GM21737 (cell line): Measurements from ENCODE around the gene AVEN.

Experiments
- ATAC-seq: cut with Tn5 transposase; IDR thresholded peaks from one replicate; pipeline ENCODE4 v1.9.1; 2021; ENCODE audit warnings: mild to moderate bottlenecking, moderate library complexity; ENCODE audit not compliant: unreplicated experiment

The AVEN gene

DNA sequence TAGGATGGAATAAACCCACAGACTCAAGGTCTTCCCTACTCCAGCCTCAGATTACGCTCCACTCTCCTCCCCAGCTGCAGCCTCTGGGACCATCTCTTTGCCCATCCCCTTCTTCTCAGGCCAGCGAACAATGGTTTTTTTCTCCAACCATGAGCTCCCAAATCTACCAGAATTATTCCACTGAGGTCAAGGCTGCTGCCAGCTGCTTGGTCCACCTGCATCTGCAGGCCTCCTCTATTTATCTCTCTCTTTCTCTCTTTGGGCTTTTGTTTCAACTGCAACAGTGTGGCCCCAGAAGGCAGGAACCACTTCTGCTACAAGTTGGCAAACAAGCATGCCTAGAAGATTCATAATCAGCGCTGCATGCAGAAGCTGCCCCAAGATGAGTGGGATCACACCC, 51.6 kb downstream of the AVEN start:
- ATAC-seq, result no peak

DNA sequence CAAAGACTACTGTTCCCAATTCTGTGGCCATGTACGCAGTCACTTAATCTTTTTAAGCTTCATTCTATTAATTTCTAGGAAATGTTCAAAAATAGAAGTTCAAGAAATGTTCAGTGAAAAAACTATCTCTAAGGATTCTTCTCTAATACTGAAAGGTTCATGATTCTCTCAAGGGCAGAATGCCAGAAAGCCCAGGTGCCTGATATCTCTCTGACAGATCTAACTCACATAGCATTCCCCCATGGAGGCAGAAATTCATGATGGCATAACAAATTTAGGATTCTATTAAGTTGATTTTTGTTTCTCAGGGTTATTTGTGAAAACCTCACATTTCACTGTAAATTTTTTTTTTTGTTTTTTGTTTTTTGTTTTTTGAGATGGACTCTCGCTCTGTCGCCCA, 53.3 kb downstream of the AVEN start:
- no peak for ATAC-seq

DNA sequence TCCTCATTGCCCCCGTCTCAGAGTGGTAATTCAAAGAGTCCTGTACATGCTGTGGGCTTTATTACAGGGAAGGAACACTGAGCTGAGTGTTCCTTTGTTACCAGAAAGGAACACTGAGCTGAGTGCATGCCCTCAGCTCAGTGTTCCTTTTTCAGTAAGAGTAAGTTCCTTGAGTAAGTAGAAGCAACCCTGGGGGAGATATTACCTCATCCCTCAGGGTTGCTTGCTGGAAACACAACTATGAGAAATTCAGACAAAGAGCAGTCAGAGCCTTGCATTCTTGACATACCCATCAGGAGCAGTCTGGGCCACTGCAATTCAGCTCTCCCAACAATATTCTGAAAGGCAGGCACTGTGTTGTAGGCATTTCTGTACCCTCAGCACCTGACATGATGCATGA, 53.7 kb downstream of the AVEN start:
- no peak for ATAC-seq

DNA sequence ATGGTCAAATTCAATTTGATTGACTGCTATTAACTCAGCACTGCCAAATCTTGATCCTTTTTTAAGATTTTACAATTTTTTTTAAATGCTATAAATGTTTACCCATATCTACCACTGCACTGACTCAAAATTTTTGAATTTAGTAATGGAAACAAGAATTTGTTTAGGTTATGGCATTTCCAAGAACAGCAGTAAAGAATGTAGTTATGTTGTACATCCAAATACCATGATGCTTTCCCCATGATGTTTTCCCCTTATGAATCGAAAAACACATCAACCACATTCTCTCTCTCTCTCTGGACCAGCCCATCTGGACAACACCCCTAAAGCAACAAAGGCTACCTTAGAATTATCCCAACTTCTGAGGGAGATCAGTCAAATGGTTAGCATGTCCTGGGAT, 56.5 kb downstream of the AVEN start:
- ATAC-seq, result no peak

DNA sequence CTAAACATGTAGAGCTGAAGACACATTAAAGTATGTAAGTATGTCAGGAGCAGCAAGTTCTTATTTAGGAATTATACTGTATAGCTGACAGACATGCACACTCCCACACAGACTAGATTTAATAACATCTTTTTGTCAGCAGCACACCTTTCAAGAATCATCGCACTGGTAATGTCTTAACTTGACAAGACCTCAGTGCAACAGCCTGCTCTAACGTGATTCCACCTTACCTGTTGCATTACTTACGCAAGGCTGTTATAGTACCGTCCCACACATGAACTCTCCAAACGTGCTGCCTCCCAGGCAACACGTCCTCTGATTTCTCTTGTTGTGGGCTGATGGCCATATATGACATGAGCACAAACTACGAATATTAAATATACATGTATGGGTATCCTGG, 58.8 kb downstream of the AVEN start:
- ATAC-seq, result no peak

DNA sequence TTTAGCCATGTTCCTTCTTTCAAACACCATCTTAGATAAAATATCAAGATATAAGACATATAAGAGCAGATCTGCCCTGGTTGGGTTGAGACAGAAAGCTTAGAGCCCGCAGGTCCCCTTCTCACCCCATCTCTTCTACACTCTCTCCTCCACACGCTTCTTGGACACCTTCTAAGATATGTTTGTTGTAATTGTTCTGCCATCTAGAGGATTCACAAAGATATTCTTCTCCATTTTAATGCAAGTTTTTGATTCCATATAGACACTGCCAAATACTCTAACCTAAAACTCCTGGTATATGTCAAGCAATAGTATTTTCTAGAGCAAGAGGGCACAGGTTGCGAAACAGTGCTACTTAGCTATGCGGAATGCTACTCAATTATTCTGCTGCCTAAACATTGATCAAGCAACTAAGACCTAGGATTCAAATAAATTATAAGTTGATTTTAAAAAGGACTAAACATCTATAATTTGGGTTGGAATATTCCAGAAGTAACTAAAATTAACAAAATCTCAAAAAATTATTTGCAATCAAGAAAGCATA, 63.9 kb downstream of the AVEN start:
- no peak for ATAC-seq

DNA sequence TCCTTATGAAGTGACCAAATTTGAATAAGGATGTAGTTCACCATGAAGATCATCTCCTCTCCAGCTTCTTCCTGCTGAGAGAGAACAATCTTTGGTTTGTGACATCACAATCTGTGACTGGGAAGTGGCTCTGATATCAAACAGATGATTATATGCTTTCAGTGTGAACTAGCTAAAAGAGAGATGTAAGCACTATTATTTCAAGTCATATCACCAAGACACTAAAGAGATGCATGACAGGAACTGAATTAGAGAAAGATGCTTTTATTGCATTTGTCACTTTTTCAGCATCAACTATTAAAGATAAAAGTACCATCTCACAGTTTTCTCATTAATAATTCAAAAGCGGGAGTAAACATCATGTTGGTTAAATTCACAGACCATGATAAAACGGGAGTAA, 67.2 kb downstream of the AVEN start:
- ATAC-seq, result no peak

DNA sequence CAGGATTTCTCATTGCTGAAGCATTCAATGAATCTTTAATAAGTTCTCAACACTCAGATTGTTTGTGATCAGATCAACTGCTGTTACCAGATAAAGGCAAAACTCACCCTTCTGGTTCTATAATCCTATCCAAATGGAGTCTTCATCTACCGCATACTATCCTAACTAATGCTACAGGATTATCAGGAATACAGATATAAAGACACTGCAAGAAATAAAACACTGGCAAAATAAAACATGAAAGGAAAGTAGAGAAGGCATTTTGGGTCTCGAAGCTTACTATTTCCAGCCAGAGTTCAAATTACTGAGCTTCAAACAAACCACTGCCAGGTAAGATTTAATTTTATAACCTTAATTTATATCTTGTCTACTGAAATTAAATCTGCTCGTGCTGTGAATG, 70.2 kb downstream of the AVEN start:
- no peak for ATAC-seq

DNA sequence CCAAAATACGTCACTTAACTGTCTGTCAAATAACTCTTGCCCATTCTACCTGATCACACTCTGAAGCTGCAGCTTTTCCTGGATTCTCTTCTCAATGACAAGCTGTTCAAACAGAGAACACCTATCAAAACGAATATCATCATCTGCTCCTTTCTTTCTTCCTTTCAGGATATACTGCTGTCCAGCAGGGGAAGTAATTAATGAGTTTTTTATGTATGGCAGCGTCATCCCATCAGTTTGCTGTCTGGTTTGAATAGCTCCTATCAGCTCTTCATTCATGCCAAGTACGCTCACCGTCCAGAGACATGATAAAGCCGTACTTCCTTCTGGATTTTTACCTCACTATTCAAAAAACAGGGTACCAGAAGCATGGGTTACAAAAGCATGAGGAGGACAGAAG, 70.8 kb downstream of the AVEN start, which contains the start of gene CHRM5:
Gene CHRM5 (plus strand): TSS at position 274 of the 400 bp plus-strand sequence. CDS start 94,221 bp downstream, outside the sequence.
- ATAC-seq, result no peak

DNA sequence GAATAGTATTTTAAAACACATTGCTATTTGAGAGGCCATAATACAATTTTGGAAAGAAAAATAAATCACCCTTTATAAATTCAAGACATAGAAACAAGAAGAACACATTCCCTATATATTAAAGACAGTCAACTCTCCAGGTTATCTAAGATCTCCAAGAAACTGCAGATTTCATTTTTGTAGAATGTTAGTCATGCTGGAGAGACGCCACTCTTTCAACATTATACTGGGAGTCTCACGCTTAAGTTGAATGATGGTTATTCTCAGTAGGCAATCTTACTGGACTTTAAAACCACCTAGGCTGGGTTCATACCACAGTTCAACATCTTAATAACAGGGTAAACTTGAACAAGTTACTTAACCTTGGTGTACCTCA, 74.4 kb downstream of the AVEN start:
- ATAC-seq, result no peak

DNA sequence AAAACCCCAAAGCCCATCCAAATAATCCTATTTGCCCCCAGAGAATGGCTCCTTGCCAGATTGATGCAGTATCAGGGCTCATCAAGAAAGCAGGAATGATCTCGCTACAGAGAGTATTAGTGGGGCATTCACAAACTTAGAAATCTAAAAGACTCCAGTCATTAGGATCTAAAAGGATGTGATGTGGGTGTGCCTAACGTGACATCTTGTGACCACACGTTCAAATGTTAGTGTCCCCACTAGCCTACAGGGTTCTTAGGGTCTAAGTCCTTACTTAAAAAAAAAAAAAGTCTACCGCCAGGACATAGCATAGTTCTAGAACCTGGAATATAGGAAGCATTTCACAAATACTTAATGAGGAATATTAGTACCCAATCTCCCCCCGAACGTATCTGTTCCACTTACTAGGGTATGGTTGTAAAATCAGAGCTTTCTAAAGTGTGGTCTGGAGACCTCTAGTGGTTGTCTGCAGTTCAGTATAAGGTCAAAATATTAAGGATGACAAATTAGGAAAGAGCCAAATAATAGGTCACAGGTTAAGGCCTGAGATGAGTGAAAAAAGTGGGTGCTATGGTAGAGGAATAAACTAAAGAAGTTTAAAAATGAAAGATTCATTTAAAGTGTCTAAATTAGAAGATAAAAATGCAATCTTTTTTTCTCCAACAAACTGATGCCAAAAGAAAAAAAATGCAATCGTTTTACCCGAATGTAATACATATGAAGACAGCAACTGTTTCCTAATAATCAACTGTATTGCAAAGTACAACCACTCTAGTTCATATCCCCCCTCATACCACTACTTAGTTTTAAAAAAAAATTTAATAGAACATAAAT, 75.0 kb downstream of the AVEN start:
- no peak for ATAC-seq

DNA sequence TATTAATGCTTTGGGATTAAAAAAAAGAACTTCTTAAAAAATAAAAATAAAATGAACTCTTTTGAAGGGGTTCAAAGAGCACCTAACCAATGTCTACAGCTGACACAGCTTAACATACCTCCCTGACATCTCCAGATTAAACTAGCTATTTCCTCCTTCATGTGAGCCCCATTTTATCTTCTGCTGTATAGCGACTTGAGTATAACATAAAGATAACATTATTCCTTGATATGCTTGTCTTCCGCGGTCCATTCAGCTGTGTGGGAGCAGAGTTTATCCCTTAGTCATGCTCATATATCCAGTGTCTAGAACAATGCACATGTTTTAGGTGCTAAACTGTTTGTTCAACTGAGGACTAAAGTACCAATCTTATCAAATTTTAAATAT, 78.5 kb downstream of the AVEN start:
- ATAC-seq, result no peak

DNA sequence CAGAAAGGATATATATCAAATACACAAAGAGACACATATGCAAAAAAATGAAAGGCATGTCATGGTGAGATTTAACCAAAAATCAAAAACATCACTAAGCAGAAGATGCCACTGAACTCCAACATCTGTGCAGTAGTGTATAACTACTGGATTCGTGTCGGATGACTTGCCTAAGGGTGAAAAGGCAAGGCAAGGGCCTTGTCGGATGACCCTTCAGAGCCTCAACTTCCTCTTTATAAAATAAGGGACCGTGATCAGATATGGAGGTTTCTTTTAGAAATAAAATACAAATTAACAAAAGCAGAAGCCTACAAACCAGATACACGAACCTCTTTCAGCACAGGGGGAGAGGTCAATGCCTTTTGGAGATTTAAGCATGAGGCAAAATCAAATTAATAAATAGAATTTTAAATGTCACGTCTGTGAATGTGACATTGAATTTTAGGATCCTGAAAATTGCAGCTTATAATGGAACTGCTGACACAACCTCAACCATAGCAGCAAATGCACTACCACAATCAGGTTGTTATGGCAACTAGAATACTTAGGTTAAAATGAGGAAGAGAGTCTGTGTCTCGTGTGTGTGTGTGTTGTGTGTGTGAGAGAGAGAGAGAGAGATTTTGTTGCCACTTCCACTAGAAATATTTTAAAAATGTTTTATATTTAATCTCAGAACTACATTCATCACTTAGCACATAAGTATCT, 79.0 kb downstream of the AVEN start:
- no peak for ATAC-seq

DNA sequence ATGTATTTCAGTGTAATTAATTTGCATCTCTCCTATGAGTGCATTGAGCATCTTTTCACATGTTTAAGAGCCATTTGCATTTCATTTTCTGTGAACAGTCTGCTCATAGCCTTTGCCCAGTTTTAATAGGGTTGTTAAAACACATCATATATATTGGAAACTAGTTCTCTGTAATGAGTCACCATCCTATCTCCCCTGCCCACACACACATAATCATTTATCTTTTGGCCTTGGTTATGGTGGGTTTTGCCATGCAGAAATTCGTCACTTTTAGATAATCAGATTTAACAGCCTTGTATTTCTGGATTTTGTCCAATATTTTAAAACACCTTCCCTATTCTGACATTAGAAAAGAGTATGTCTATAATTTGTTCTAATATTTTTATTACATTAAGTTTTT, 82.6 kb downstream of the AVEN start:
- no peak for ATAC-seq

DNA sequence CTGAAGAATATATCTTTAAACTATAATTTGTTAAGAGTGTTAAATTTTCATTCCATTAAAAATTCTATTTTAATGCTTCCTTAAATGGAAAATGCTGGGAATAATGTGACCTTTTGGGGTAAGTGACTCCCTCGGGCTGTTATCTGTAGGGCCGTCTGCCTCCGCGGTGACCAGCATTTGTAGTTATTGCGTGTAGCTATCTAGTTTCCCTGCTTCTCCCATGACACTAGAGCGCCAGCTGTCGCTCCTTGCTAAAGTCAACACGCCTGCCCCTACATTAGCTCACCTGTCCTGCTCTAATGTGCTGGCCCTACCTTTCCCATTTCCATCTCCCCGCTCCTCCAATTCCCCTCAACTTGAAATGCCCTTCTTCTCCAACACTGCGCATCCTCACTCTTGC, 83.1 kb downstream of the AVEN start:
- ATAC-seq, result no peak

DNA sequence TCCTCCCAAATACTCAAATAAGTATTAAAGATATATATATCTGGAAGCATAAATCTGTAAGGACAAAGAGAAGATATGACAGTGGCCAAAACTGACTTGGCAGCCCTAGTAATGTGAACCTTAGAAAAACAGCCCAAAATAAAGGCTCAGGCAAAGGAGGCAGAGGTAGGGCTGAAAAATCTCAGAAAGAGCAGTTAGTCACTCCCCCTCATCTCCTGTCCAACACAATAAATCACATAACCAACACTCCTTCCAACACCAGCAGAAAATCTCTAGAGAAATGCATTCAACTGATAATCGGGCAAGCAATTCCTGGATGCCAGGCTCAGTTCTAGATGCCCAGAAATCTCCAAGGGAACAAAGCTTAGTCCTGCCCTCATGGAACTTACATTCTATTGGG, 92.9 kb downstream of the AVEN start:
- ATAC-seq, result no peak

DNA sequence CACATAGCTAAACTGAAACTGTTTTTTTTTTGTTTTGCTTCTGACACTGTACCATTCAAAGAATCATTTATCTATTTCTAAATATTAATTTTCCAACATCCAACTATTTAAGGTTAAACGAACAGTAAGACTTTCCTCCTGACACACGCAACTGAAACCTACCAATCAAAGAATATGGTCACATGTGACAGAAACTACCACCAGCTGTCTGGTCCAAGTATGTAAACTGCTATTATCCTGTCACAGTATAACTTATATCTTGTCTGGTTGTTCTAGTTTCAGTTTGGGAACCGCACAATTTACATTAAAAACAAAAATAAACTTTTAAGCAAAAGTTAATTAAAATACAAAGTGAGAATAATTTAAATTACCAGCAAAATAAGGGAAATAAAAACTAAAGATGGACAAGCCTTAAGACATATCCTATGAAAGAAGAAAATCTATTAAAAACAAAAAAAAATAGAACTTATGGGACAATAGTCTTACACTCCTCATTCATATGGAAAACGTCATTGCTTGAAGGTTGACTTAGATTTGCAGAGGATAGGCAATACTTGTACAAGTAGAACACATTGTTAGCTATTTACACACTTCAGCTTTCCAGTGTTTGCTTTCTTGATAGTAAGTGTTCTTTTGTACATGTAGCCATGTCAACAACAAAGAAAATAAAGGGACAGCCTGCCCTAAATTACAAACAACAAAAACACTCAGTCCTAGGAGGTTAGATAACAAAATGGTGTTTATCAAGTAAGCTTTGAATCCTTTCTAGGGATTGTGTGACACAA, 97.5 kb downstream of the AVEN start:
- ATAC-seq, result no peak

DNA sequence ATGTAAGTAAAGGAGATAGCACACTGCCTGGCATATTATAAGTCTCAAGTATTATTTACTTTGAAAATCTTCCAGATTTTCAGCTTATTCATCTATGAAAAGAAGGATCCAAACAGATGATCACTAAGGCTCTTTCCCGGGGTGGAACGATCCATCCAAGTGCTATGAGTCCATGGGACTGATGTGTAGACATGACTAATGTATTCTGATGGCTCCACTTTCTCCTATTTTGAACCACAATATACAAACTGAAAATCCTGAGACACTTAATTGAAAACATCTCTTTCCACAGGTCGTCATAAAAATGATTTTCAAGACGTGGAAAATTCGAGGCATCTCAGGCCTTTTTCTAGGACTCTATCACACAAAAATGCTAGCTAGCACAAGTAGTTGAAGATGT, 104.1 kb downstream of the AVEN start:
- no peak for ATAC-seq

DNA sequence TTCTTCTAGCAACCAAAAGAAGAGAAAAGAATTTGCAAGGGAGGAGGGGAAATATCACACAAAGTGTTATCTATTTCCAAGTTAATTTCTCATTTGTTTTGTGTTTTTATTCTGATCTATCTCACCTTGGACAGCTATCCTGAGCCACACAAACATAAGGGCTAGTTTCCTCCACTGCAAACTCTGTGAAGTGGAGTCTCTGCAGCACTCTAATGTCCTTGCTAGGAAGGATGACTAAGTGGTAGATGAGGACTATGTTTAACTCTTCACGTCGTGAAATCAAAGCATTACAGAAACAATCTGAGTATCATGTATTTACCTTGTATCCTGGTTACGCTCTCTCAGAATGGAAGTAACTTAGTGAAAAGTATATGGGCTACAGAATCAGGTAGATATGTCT, 104.6 kb downstream of the AVEN start:
- ATAC-seq, result no peak

DNA sequence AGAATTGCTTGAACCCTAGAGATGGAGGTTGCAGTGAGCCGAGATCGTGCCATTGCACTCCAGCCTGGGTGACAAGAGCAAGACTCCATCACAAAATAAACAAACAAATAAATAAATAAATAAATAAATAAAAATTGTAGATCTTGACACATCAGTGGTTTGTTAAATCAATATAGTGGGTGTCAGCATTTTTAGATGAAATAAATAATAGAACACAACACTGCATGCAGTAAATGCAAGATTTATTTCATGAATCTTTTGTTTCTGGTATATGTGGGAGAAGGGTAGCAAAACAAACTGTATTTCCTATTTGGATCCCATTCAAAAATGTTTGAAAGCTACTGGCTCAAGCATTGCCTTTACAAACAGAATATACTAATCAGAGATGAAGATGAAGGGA, 106.3 kb downstream of the AVEN start:
- no peak for ATAC-seq

DNA sequence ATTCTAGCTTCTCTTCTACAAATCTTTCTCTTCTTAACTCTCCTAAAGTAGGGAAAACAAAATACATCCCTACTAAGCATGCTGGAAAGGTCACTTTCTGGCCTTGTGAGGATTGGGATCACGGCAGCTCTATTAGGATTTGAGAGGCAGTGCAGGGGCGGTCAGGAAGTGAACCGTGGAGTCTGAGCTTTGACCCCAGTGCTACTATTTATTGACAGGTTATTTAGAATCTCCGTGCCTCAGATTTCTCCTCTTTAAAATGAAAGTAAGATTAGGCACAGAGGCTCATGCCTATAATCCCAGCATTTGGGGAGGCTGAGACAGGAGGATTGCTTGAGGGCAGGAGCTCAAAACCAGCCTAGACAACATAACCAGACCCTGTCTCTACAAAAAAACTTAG, 112.7 kb downstream of the AVEN start:
- no peak for ATAC-seq
